Middle frontal gyrus (tissue), 1 donor: ENCODE measurements around the gene TPM3.
"Not testable (repeated sequence)": the region's sequence is repeated elsewhere in the genome, so short reads cannot be mapped to it uniquely, and the experiment has no call there.

Experiments
- DNase-seq: peaks from one replicate; pipeline ENCODE4 v3.0.0-alpha.2; 2015; ENCODE audit warnings: low spot score; ENCODE audit errors: extremely low spot score

Gene TPM3

GRCh38 chr1:154191990-154192461 lies at the start of gene TPM3:
TSS of gene TPM3 (minus strand) at chr1:154192100. CDS start at chr1:154192018, 82 bp downstream.
- DNase-seq: no peak

GRCh38 chr1:154240294-154240833 lies 48.5 kb upstream of the TPM3 start:
- no peak for DNase-seq

GRCh38 chr1:154239491-154239890 lies 47.6 kb upstream of the TPM3 start:
- no peak for DNase-seq

- DNase-seq: no peak
These were observed 46.1 kb upstream of the TPM3 start for GRCh38 chr1:154237880-154238506.

GRCh38 chr1:154237435-154237834 lies 45.5 kb upstream of the TPM3 start:
- DNase-seq: no peak

GRCh38 chr1:154236855-154237254 lies 45.0 kb upstream of the TPM3 start:
- no peak for DNase-seq

- not testable (repeated sequence) for DNase-seq
These were observed 41.2 kb upstream of the TPM3 start for GRCh38 chr1:154233127-154233526.

GRCh38 chr1:154231112-154231511 lies 39.2 kb upstream of the TPM3 start:
- DNase-seq: not testable (repeated sequence)

- no peak for DNase-seq
These were observed 33.5 kb upstream of the TPM3 start for GRCh38 chr1:154225370-154225769.

GRCh38 chr1:154223621-154224020 lies 31.7 kb upstream of the TPM3 start:
- no peak for DNase-seq

- no peak for DNase-seq
These were observed 31.0 kb upstream of the TPM3 start for GRCh38 chr1:154222918-154223317.

GRCh38 chr1:154222518-154222917 lies 30.6 kb upstream of the TPM3 start:
- DNase-seq: no peak

GRCh38 chr1:154221278-154222001 lies 29.5 kb upstream of the TPM3 start:
- DNase-seq: no peak

- DNase-seq: no peak
These were observed 29.0 kb upstream of the TPM3 start for GRCh38 chr1:154220970-154221277.

- DNase-seq: peak; percentile 99
These were observed 28.4 kb upstream of the TPM3 start, which contains the start of gene UBAP2L for GRCh38 chr1:154220071-154220969. TSS of gene UBAP2L (plus strand) at chr1:154220955. CDS start at chr1:154225124, 4,169 bp downstream.

GRCh38 chr1:154219541-154219940 lies 27.6 kb upstream of the TPM3 start:
- DNase-seq: no peak

- DNase-seq: no peak
These were observed 26.6 kb upstream of the TPM3 start for GRCh38 chr1:154218545-154218944.

GRCh38 chr1:154213274-154213673 lies 21.4 kb upstream of the TPM3 start:
- no peak for DNase-seq

GRCh38 chr1:154212083-154212482 lies 20.2 kb upstream of the TPM3 start:
- no peak for DNase-seq

- no peak for DNase-seq
These were observed 16.9 kb upstream of the TPM3 start for GRCh38 chr1:154208677-154209388.

GRCh38 chr1:154207262-154207661 lies 15.4 kb upstream of the TPM3 start:
- no peak for DNase-seq
